ENCODE measurements around the gene AMOTL1. TPM values are rescaled to one million over a fixed set of nuclear protein-coding genes. Genes with fewer than 3 reads are reported as not detected.

AMOTL1 gene
- total RNA-seq, 2 experiments from 2014 or later: 0.08 TPM; not detected in 1

DNA sequence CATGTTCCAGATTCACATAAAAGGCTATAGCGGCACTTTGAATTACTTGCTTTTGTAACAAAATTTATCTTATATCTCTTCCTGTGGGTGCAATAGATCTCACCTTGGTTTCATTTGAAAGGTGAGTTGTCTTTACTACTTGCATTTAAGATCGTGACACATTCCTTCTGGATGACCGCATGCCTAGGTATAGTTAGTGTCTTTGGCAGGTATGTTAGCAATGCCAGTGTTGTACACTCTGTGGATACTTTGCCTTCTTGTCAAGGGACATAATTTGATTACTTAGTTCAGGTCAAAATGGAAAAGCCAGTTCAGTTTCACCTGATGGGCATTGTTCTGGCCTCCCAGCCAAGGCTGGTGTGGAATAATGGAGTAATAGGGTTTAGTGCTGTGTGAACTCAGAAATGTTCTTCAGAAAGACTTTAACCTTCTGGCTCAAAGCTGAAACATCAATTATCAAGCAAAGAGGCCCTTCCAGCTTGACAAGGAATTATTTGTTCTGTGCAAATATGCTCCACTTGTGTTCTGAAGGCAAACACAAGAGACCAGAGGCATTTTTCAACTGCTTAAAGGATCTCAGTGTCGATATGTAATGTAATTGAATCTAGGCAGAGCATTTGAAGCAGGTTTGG lies 64.6 kb downstream of the AMOTL1 start:
- Mint-ChIP-seq H3K4me3 (no peak overlapping the region), H3K4me1 (ENCODE audit: low read depth) (no peaks in the 10 kb centered on the region), H3K9me3 (no peaks in the 10 kb centered on the region), H3K27ac (no peak overlapping the region), H3K36me3 (ENCODE audit: low read depth) (no peaks in the 10 kb centered on the region), H3K27me3 (no peaks in the 10 kb centered on the region)
- Histone ChIP-seq H3K36me3 (ENCODE audit: insufficient read depth, low read length) (no peaks in the 10 kb centered on the region), H3K27ac (ENCODE audit: low read depth in 1 of 2, low read length in 2 of 2) (no peak overlapping the region), H3K4me1 (ENCODE audit: insufficient read depth, low read length) (no peaks in the 10 kb centered on the region), H3K4me3 (ENCODE audit: low read length) (no peak overlapping the region), H3K9me3 (ENCODE audit: control insufficient read depth in 1 of 2, insufficient read depth in 1 of 2, low read length in 2 of 2) (no peaks in the 10 kb centered on the region), H3K27me3 (ENCODE audit: control insufficient read depth in 1 of 2, insufficient read depth in 2 of 2, low read length in 2 of 2) (peaks cover 0 to 4% of the 10 kb centered on the region in 2 experiments)
- ATAC-seq (ENCODE audit: poor library complexity): no peak
- POLR2A ChIA-PET: no interaction called here
- TF ChIP-seq, protein P1, sequence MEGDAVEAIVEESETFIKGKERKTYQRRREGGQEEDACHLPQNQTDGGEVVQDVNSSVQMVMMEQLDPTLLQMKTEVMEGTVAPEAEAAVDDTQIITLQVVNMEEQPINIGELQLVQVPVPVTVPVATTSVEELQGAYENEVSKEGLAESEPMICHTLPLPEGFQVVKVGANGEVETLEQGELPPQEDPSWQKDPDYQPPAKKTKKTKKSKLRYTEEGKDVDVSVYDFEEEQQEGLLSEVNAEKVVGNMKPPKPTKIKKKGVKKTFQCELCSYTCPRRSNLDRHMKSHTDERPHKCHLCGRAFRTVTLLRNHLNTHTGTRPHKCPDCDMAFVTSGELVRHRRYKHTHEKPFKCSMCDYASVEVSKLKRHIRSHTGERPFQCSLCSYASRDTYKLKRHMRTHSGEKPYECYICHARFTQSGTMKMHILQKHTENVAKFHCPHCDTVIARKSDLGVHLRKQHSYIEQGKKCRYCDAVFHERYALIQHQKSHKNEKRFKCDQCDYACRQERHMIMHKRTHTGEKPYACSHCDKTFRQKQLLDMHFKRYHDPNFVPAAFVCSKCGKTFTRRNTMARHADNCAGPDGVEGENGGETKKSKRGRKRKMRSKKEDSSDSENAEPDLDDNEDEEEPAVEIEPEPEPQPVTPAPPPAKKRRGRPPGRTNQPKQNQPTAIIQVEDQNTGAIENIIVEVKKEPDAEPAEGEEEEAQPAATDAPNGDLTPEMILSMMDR (IDR thresholded peaks at IDR 0.05): no peak
- CTCF ChIA-PET: no interaction called here
- intact Hi-C loops (cut with DNase I, micrococcal nuclease): no loop called here
- DNase-seq: no peak

DNA sequence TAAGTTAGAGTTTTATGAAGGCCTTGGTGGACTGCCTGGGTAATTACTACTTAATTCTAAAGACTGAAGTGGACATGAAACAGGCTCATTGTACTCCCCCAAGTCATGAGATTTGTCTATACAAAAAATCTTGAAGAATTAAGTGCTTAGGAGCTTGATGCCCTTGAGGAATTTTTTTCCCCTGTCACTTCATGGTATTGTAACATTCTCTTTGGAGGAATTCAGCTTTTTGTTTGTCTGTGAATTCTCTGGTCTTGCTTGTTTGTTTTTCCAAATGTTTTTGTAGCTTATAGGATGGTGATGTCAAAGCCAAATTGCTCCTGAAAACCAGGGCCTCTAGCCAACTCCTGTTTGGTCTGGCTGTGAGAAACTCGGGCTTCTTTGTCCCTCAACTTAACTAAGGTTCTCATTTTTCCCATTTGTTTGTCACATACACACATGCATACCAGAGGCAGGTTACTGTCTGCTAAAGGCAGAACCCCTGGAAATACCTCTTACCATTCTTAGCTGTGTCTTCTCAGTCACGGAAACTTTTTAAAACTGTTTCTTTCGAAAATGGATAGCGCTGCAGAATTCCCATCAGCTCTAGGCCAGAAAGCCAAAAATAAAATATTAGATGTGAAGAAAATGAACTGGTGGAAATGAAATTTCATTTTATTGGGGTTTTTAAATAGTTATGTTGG lies 66.9 kb downstream of the AMOTL1 start:
- Histone ChIP-seq H3K27me3 (ENCODE audit: control insufficient read depth in 1 of 2, insufficient read depth in 2 of 2, low read length in 2 of 2) (peaks cover 0 to 4% of the 10 kb centered on the region in 2 experiments), H3K4me1 (ENCODE audit: insufficient read depth, low read length) (no peaks in the 10 kb centered on the region), H3K4me3 (ENCODE audit: low read length) (no peak overlapping the region), H3K36me3 (ENCODE audit: insufficient read depth, low read length) (no peaks in the 10 kb centered on the region), H3K9me3 (ENCODE audit: control insufficient read depth in 1 of 2, insufficient read depth in 1 of 2, low read length in 2 of 2) (no peaks in the 10 kb centered on the region), H3K27ac (ENCODE audit: low read depth in 1 of 2, low read length in 2 of 2) (no peak overlapping the region)
- Mint-ChIP-seq H3K27me3 (no peaks in the 10 kb centered on the region), H3K36me3 (ENCODE audit: low read depth) (no peaks in the 10 kb centered on the region), H3K4me3 (no peak overlapping the region), H3K27ac (no peak overlapping the region), H3K9me3 (no peaks in the 10 kb centered on the region), H3K4me1 (ENCODE audit: low read depth) (no peaks in the 10 kb centered on the region)
- TF ChIP-seq, protein P1 (IDR thresholded peaks at IDR 0.05): no peak
- POLR2A ChIA-PET: no interaction called here
- DNase-seq: no peak
- intact Hi-C loops (cut with DNase I, micrococcal nuclease): no loop called here
- ATAC-seq (ENCODE audit: poor library complexity): no peak
- CTCF ChIA-PET: no interaction called here

DNA sequence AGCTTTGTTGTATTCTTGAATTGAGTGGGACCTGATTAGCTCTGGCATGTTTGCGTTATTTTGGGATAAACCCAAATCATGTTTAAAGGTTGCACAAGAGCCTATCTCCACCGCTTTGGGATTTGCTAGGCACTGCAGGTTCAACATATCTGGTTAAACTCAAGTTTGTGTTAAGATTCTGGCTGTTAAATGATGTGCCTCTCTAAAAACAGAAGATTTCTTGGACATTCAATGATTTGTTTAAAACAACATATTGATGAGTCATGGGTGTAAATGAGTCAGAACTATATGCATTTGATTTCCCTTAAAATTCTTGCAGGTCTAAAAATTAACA lies 67.4 kb downstream of the AMOTL1 start:
- no peaks in the 10 kb centered on the region for H3K4me1 ChIP-seq (ENCODE audit: insufficient read depth, low read length)
- H3K9me3 Mint-ChIP-seq: no peaks in the 10 kb centered on the region
- H3K9me3 ChIP-seq (ENCODE audit: control insufficient read depth in 1 of 2, insufficient read depth in 1 of 2, low read length in 2 of 2): no peaks in the 10 kb centered on the region
- H3K4me1 Mint-ChIP-seq (ENCODE audit: low read depth): no peaks in the 10 kb centered on the region
- H3K27me3 Mint-ChIP-seq: no peaks in the 10 kb centered on the region
- H3K36me3 Mint-ChIP-seq (ENCODE audit: low read depth): no peaks in the 10 kb centered on the region
- no peak overlapping the region for H3K4me3 ChIP-seq (ENCODE audit: low read length)
- H3K27ac Mint-ChIP-seq: no peak overlapping the region
- H3K36me3 ChIP-seq (ENCODE audit: insufficient read depth, low read length): no peaks in the 10 kb centered on the region
- H3K27me3 ChIP-seq (ENCODE audit: control insufficient read depth in 1 of 2, insufficient read depth in 2 of 2, low read length in 2 of 2): peaks cover 0 to 4% of the 10 kb centered on the region in 2 experiments
- ChIA-PET CTCF (no interaction called here), POLR2A (no interaction called here)
- intact Hi-C loops (cut with DNase I, micrococcal nuclease): no loop called here
- DNase-seq (no peak), ATAC-seq (ENCODE audit: poor library complexity) (no peak)
- TF ChIP-seq, protein P1 (IDR thresholded peaks at IDR 0.05): no peak
- H3K27ac ChIP-seq (ENCODE audit: low read depth in 1 of 2, low read length in 2 of 2): no peak overlapping the region
- H3K4me3 Mint-ChIP-seq: no peak overlapping the region

Measured in CD4-positive, alpha-beta T cell (primary cell).